Activated CD4-positive, alpha-beta T cell treated with anti-CD3 and anti-CD28 coated beads, Interleukin-2, Interleukin-6, amounts not matched to agents 100 ng/mL and 50 ng/mL, durations not matched to agents 16 hours and 8 hours (primary cell): Measurements from ENCODE around the gene HOXC12.

Experiments used
- DNase-seq: peaks from one replicate; pipeline ENCODE4 v3.0.0-alpha.2; 2020

Gene HOXC12

GRCh38 chr12:53954694-53955035 is at the start of gene HOXC12:
HOXC12 (plus strand) TSS chr12:53954903; CDS start chr12:53954930, 27 bp downstream.
- DNase-seq, result no peak

GRCh38 chr12:53907103-53907502 is 47.6 kb upstream of the HOXC12 start:
- no peak for DNase-seq

GRCh38 chr12:53916788-53917655 is 37.7 kb upstream of the HOXC12 start:
- no peak for DNase-seq

- no peak for DNase-seq
Measured at GRCh38 chr12:53924521-53925405, 29.9 kb upstream of the HOXC12 start.

- DNase-seq, result no peak
Measured at GRCh38 chr12:53927220-53928029, 27.3 kb upstream of the HOXC12 start.

- DNase-seq, result no peak
Measured at GRCh38 chr12:53928054-53928835, 26.5 kb upstream of the HOXC12 start.

GRCh38 chr12:53929527-53929926 is 25.2 kb upstream of the HOXC12 start:
- DNase-seq, result no peak

GRCh38 chr12:53930591-53931255 is 24.0 kb upstream of the HOXC12 start:
- DNase-seq, result no peak

- DNase-seq, result no peak
Measured at GRCh38 chr12:53931844-53932581, 22.7 kb upstream of the HOXC12 start.

GRCh38 chr12:53932915-53933314 is 21.8 kb upstream of the HOXC12 start:
- no peak for DNase-seq

GRCh38 chr12:53935383-53936341 is 19.0 kb upstream of the HOXC12 start:
- no peak for DNase-seq

GRCh38 chr12:53937099-53937498 is 17.6 kb upstream of the HOXC12 start:
- no peak for DNase-seq

GRCh38 chr12:53937596-53938325 is 16.9 kb upstream of the HOXC12 start:
- DNase-seq, result no peak

- DNase-seq, result peak; percentile 47
Measured at GRCh38 chr12:53938326-53939140, 16.2 kb upstream of the HOXC12 start, which contains the start of gene HOXC13. HOXC13 (plus strand) TSS chr12:53938831; CDS start chr12:53938907, 76 bp downstream.

GRCh38 chr12:53939141-53940108 is 15.3 kb upstream of the HOXC12 start:
- no peak for DNase-seq

- DNase-seq, result no peak
Measured at GRCh38 chr12:53940443-53941014, 14.2 kb upstream of the HOXC12 start.
